ENCODE results near the gene RPL19. TPM values are rescaled to one million over a fixed set of nuclear protein-coding genes. Genes with fewer than 3 reads are reported as not detected.

Gene RPL19
- total RNA-seq, 1 experiment from 2014 or later: 3,055 TPM

DNA sequence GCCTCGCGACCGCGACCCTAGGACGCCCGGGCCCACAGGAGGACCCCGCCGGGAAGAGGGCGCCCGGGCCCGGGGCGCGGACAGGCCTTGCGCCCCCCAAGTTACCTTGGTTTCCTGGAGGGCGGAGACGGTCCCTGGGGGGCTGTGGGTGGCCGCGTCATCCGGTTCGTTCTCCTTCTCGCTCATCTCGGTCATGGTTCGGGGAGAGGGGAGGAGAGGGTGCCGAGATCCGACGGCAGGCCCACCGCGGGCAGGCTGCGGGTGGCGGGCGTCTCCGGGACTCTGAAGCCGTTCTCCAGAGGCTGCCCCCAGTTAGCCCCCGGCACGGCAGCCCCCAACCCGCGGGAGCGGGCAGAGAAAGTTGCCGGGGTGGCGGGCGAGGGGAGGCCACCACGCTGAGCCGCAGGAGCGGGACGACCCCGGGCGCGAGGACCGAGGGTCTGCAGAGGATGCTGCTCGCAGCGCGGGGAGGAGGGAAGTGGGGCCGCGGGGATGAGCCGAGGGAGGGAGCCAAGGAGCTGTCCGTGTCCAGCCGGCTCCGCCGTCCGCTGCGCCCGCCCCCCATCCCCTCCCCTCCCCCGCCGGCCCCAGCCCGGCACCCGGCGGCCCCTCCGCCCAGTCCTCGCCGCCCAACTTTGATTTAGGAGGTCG, 25.4 kb downstream of the RPL19 start, which contains the start of gene STAC2:
STAC2 (minus strand) TSS at position 638 of the 651 bp plus-strand sequence; CDS start at position 195, 443 bp downstream.
- ChIA-PET CTCF (interaction anchor here (0.6 to 0.9 kb wide), 3 partner anchors 16 to 49 kb away, joined by 3 to 5 read pairs (median 3); no protein-coding TSS in a partner anchor), POLR2A (no interaction called here)
- BruUV-seq (replicated peaks): no TSS peak
- peaks cover 29% of the 10 kb centered on the region for H3K4me1 Mint-ChIP-seq (ENCODE audit: insufficient read depth, unreplicated experiment)
- no peaks in the 10 kb centered on the region for H3K9me3 Mint-ChIP-seq (ENCODE audit: unreplicated experiment)
- TF ChIP-seq, protein P1, sequence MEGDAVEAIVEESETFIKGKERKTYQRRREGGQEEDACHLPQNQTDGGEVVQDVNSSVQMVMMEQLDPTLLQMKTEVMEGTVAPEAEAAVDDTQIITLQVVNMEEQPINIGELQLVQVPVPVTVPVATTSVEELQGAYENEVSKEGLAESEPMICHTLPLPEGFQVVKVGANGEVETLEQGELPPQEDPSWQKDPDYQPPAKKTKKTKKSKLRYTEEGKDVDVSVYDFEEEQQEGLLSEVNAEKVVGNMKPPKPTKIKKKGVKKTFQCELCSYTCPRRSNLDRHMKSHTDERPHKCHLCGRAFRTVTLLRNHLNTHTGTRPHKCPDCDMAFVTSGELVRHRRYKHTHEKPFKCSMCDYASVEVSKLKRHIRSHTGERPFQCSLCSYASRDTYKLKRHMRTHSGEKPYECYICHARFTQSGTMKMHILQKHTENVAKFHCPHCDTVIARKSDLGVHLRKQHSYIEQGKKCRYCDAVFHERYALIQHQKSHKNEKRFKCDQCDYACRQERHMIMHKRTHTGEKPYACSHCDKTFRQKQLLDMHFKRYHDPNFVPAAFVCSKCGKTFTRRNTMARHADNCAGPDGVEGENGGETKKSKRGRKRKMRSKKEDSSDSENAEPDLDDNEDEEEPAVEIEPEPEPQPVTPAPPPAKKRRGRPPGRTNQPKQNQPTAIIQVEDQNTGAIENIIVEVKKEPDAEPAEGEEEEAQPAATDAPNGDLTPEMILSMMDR (IDR thresholded peaks at IDR 0.05; ENCODE audit: unreplicated experiment): no peak
- no peaks in the 10 kb centered on the region for H3K36me3 Mint-ChIP-seq (ENCODE audit: insufficient read depth, unreplicated experiment)
- peaks cover 30% of the 10 kb centered on the region for H3K27me3 Mint-ChIP-seq (ENCODE audit: insufficient read depth, unreplicated experiment)
- no peak within 1 kb of the TSS for H3K27ac Mint-ChIP-seq (ENCODE audit: low read depth, unreplicated experiment)
- peak within 1 kb of the TSS; percentile 47 for H3K4me3 Mint-ChIP-seq (ENCODE audit: unreplicated experiment)
- no peak for DNase-seq (ENCODE audit: unreplicated experiment)
- intact Hi-C loops (cut with micrococcal nuclease): no loop called here

DNA sequence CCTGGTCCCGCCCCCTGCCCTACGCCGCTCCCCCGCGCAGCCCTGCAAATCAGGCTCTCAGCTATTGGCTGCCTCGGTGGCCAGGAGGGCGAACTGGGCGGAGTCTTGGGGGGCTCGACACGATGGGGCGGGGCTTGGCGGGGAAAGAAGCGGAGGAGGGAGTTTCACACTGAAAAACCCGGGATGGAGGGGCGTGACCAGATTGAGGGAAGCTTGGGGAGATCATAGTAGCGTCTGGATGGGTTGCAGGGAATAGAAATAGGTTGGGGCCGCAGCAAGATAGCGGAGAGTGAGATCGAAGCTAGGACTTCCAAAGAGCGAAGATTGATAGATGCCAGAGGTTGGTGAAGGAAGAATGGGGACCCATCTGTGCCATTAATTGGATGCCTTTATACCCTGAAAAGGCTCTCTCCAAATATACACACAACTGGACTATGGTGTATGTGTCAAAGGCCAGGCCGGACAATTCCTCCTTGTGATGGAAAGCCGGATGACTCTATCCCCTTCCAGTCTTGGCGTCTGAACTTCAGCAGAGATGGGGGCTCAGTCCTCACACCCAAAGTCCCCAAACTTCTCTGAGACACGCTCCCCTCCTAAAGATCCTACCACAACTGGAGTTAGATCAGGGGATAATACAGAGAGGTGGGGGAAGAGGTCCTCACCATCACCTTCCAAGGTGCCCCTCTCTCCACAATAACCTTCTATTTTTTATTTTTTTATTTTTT, 26.0 kb downstream of the RPL19 start:
- peak overlapping the region; percentile 47 for H3K4me3 Mint-ChIP-seq (ENCODE audit: unreplicated experiment)
- H3K27ac Mint-ChIP-seq (ENCODE audit: low read depth, unreplicated experiment): no peak overlapping the region
- no peak for DNase-seq (ENCODE audit: unreplicated experiment)
- no peaks in the 10 kb centered on the region for H3K9me3 Mint-ChIP-seq (ENCODE audit: unreplicated experiment)
- intact Hi-C loops (cut with micrococcal nuclease): no loop called here
- no TSS peak for BruUV-seq (replicated peaks)
- CTCF ChIA-PET: interaction anchor here (0.6 to 0.9 kb wide), 3 partner anchors 17 to 50 kb away, joined by 3 to 5 read pairs (median 3); no protein-coding TSS in a partner anchor
- peaks cover 30% of the 10 kb centered on the region for H3K27me3 Mint-ChIP-seq (ENCODE audit: insufficient read depth, unreplicated experiment)
- POLR2A ChIA-PET: no interaction called here
- H3K36me3 Mint-ChIP-seq (ENCODE audit: insufficient read depth, unreplicated experiment): no peaks in the 10 kb centered on the region
- H3K4me1 Mint-ChIP-seq (ENCODE audit: insufficient read depth, unreplicated experiment): peaks cover 31% of the 10 kb centered on the region
- TF ChIP-seq, protein P1 (IDR thresholded peaks at IDR 0.05; ENCODE audit: unreplicated experiment): no peak

DNA sequence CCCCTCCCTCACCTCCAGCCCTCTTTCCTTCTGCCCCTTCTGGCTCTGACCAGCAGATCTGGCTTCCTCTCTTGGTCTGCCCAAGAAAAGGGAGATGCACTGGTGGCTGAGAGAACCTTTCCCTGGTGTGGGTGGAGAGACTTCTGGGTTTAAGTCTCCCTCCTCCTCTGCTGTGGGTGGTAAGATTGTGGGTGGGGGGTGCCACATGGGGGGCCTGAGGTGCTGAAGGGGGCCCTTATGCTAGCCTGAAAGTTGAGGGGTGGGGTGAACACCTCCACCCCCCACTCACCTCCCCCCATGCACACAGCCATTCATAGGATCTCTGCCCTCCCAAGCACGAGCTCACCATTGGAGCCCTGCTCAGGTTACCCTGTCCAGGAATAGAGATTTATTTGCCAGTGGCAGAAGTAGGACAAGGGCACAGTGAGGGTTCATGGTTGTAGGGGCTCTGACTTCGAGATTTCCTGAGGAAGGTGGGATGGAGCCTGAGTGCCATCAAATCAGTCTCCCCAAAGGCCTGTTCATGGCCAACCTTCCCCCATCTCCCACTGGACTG, 27.4 kb downstream of the RPL19 start:
- TF ChIP-seq, protein P1 (IDR thresholded peaks at IDR 0.05; ENCODE audit: unreplicated experiment): no peak
- no peak overlapping the region for H3K4me3 Mint-ChIP-seq (ENCODE audit: unreplicated experiment)
- POLR2A ChIA-PET: interaction anchor here (0.6 kb wide), 1 partner anchor 26 kb away, joined by 4 read pairs; no protein-coding TSS in a partner anchor
- H3K9me3 Mint-ChIP-seq (ENCODE audit: unreplicated experiment): no peaks in the 10 kb centered on the region
- no peaks in the 10 kb centered on the region for H3K36me3 Mint-ChIP-seq (ENCODE audit: insufficient read depth, unreplicated experiment)
- peaks cover 34% of the 10 kb centered on the region for H3K4me1 Mint-ChIP-seq (ENCODE audit: insufficient read depth, unreplicated experiment)
- no TSS peak for BruUV-seq (replicated peaks)
- CTCF ChIA-PET: no interaction called here
- peaks cover 30% of the 10 kb centered on the region for H3K27me3 Mint-ChIP-seq (ENCODE audit: insufficient read depth, unreplicated experiment)
- intact Hi-C loops (cut with micrococcal nuclease): no loop called here
- H3K27ac Mint-ChIP-seq (ENCODE audit: low read depth, unreplicated experiment): no peak overlapping the region
- no peak for DNase-seq (ENCODE audit: unreplicated experiment)
